Measurements from ENCODE around the gene MPDU1. TPM values are rescaled to one million over a fixed set of nuclear protein-coding genes. Genes with fewer than 3 reads are reported as not detected.

The MPDU1 gene
- total RNA-seq, 1 donor: 64.1 TPM

GRCh38 chr17:7632492-7632894, 48.8 kb downstream of the MPDU1 start:
- peak; percentile 72 for TF ChIP-seq CTCF (IDR thresholded peaks at IDR 0.05; ENCODE audit: extremely low read depth, low read depth, low read length)
- H3K9me3 ChIP-seq (ENCODE audit: low read depth, low read length): no peaks in the 10 kb centered on the region
- H3K4me1 ChIP-seq (ENCODE audit: insufficient read depth, low read length): no peaks in the 10 kb centered on the region
- peak; percentile 97 for DNase-seq (ENCODE audit: insufficient read length, low spot score, missing footprints)
- no peaks in the 10 kb centered on the region for H4K20me1 ChIP-seq (ENCODE audit: insufficient read depth, low read length)
- peak overlapping the region; percentile 38 for H2AFZ ChIP-seq (ENCODE audit: low read length)
- no peak overlapping the region for H3K4me3 ChIP-seq (ENCODE audit: insufficient read depth, low read length)
- no peak overlapping the region for H3K27ac ChIP-seq (ENCODE audit: low read depth, low read length)
- no peaks in the 10 kb centered on the region for H3K36me3 ChIP-seq (ENCODE audit: insufficient read depth, low read length)
- H3K79me2 ChIP-seq (ENCODE audit: insufficient read depth, low read length): peaks cover under 1% of the 10 kb centered on the region
- no peaks in the 10 kb centered on the region for H3K27me3 ChIP-seq (ENCODE audit: insufficient read depth, low read length)
- H3K4me2 ChIP-seq (ENCODE audit: insufficient read depth, low read length): no peak overlapping the region

- Histone ChIP-seq H3K27ac (ENCODE audit: low read depth, low read length) (no peak overlapping the region), H3K36me3 (ENCODE audit: insufficient read depth, low read length) (no peaks in the 10 kb centered on the region), H3K9me3 (ENCODE audit: low read depth, low read length) (no peaks in the 10 kb centered on the region), H3K79me2 (ENCODE audit: insufficient read depth, low read length) (no peaks in the 10 kb centered on the region), H2AFZ (ENCODE audit: low read length) (no peak overlapping the region), H3K27me3 (ENCODE audit: insufficient read depth, low read length) (no peaks in the 10 kb centered on the region), H3K4me2 (ENCODE audit: insufficient read depth, low read length) (no peak overlapping the region), H3K4me3 (ENCODE audit: insufficient read depth, low read length) (no peak overlapping the region), H3K4me1 (ENCODE audit: insufficient read depth, low read length) (no peaks in the 10 kb centered on the region), H4K20me1 (ENCODE audit: insufficient read depth, low read length) (no peaks in the 10 kb centered on the region)
- TF ChIP-seq CTCF (IDR thresholded peaks at IDR 0.05; ENCODE audit: extremely low read depth, low read depth, low read length): no peak
- DNase-seq (ENCODE audit: insufficient read length, low spot score, missing footprints): no peak
Observed at GRCh38 chr17:7633093-7633492, 49.4 kb downstream of the MPDU1 start.

GRCh38 chr17:7634384-7634783, 50.7 kb downstream of the MPDU1 start:
- Histone ChIP-seq H2AFZ (ENCODE audit: low read length) (no peak overlapping the region), H4K20me1 (ENCODE audit: insufficient read depth, low read length) (no peaks in the 10 kb centered on the region), H3K4me3 (ENCODE audit: insufficient read depth, low read length) (no peak overlapping the region), H3K9me3 (ENCODE audit: low read depth, low read length) (no peaks in the 10 kb centered on the region), H3K27me3 (ENCODE audit: insufficient read depth, low read length) (no peaks in the 10 kb centered on the region), H3K4me1 (ENCODE audit: insufficient read depth, low read length) (no peaks in the 10 kb centered on the region), H3K4me2 (ENCODE audit: insufficient read depth, low read length) (no peak overlapping the region), H3K36me3 (ENCODE audit: insufficient read depth, low read length) (no peaks in the 10 kb centered on the region), H3K27ac (ENCODE audit: low read depth, low read length) (no peak overlapping the region), H3K79me2 (ENCODE audit: insufficient read depth, low read length) (no peaks in the 10 kb centered on the region)
- TF ChIP-seq CTCF (IDR thresholded peaks at IDR 0.05; ENCODE audit: extremely low read depth, low read depth, low read length): peak; percentile 63
- peak; percentile 86 for DNase-seq (ENCODE audit: insufficient read length, low spot score, missing footprints)

- Histone ChIP-seq H3K4me1 (ENCODE audit: insufficient read depth, low read length) (no peaks in the 10 kb centered on the region), H2AFZ (ENCODE audit: low read length) (no peak overlapping the region), H3K79me2 (ENCODE audit: insufficient read depth, low read length) (no peaks in the 10 kb centered on the region), H3K4me2 (ENCODE audit: insufficient read depth, low read length) (no peak overlapping the region), H3K36me3 (ENCODE audit: insufficient read depth, low read length) (no peaks in the 10 kb centered on the region), H3K27ac (ENCODE audit: low read depth, low read length) (no peak overlapping the region), H3K27me3 (ENCODE audit: insufficient read depth, low read length) (no peaks in the 10 kb centered on the region), H4K20me1 (ENCODE audit: insufficient read depth, low read length) (no peaks in the 10 kb centered on the region), H3K9me3 (ENCODE audit: low read depth, low read length) (no peaks in the 10 kb centered on the region), H3K4me3 (ENCODE audit: insufficient read depth, low read length) (no peak overlapping the region)
- TF ChIP-seq CTCF (IDR thresholded peaks at IDR 0.05; ENCODE audit: extremely low read depth, low read depth, low read length): no peak
- no peak for DNase-seq (ENCODE audit: insufficient read length, low spot score, missing footprints)
Observed at GRCh38 chr17:7636163-7636562, 52.5 kb downstream of the MPDU1 start.

Small RNA genes within 50 kb of the gene (small RNA-seq; reads per million reads assigned to genes)
- gene CD68: not detected
- not detected for gene RF00019
- not detected for gene SNORA48
- gene SNORD10: not detected

Other genes starting within 250 kb of the MPDU1 start
- gene ACAP1, start 247.3 kb upstream of the MPDU1 start, total RNA-seq: 0.59 TPM in 1 of 2 replicates, not detected in the other
- 11.5 and 11.9 TPM in 2 replicates for gene KCTD11, start 231.7 kb upstream of the MPDU1 start, total RNA-seq
- gene TMEM95, start 228.7 kb upstream of the MPDU1 start, total RNA-seq: not detected in 2 replicates
- 0.36 TPM in 1 of 2 replicates, not detected in the other for gene TNK1, start 202.8 kb upstream of the MPDU1 start, total RNA-seq
- gene PLSCR3, start 189.3 kb upstream of the MPDU1 start, total RNA-seq: 19.4 and 27.9 TPM in 2 replicates
- gene TMEM256, start 179.8 kb upstream of the MPDU1 start, total RNA-seq: 59.4 and 84.6 TPM in 2 replicates
- 5.3 and 5.8 TPM in 2 replicates for gene NLGN2, start 176.0 kb upstream of the MPDU1 start, total RNA-seq
- not detected in 2 replicates for gene SPEM1, start 163.5 kb upstream of the MPDU1 start, total RNA-seq
- gene SPEM2, start 158.2 kb upstream of the MPDU1 start, total RNA-seq: not detected in 2 replicates
- gene SPEM3, start 155.0 kb upstream of the MPDU1 start, total RNA-seq: not detected in 2 replicates
- 1.2 and 1.8 TPM in 2 replicates for gene TMEM102, start 148.4 kb upstream of the MPDU1 start, total RNA-seq
- 0.29 and 0.36 TPM in 2 replicates for gene FGF11, start 144.3 kb upstream of the MPDU1 start, total RNA-seq
- 5.3 and 5.4 TPM in 2 replicates for gene CHRNB1, start 138.8 kb upstream of the MPDU1 start, total RNA-seq
- gene ZBTB4, start 104.2 kb upstream of the MPDU1 start, total RNA-seq: 36.2 and 36.5 TPM in 2 replicates
- not detected in 2 replicates for gene SLC35G6, start 102.4 kb upstream of the MPDU1 start, total RNA-seq
- gene POLR2A, start 99.5 kb upstream of the MPDU1 start, total RNA-seq: 95.9 and 101 TPM in 2 replicates
- gene TNFSF12, start 34.8 kb upstream of the MPDU1 start, total RNA-seq: 11.2 and 12.7 TPM in 2 replicates
- 0.59 and 1.1 TPM in 2 replicates for gene TNFSF13, start 25.1 kb upstream of the MPDU1 start, total RNA-seq
- 54.2 and 68.0 TPM in 2 replicates for gene SENP3, start 21.9 kb upstream of the MPDU1 start, total RNA-seq
- gene CD68, start 4.2 kb upstream of the MPDU1 start, total RNA-seq: 31.8 and 55.7 TPM in 2 replicates
- 0.59 and 0.72 TPM in 2 replicates for gene SOX15, start 6.2 kb downstream of the MPDU1 start, total RNA-seq
- 41.8 and 42.7 TPM in 2 replicates for gene FXR2, start 31.0 kb downstream of the MPDU1 start, total RNA-seq
- 41.3 and 52.5 TPM in 2 replicates for gene SAT2, start 44.0 kb downstream of the MPDU1 start, total RNA-seq
- 0.36 and 0.88 TPM in 2 replicates for gene SHBG, start 46.3 kb downstream of the MPDU1 start, total RNA-seq
- under 0.01 TPM in 1 of 2 replicates, not detected in the other for gene ATP1B2, start 67.1 kb downstream of the MPDU1 start, total RNA-seq
- gene TP53, start 103.6 kb downstream of the MPDU1 start, total RNA-seq: 63.9 and 71.3 TPM in 2 replicates
- 3.5 and 4.3 TPM in 2 replicates for gene WRAP53, start 104.6 kb downstream of the MPDU1 start, total RNA-seq
- 1.8 and 2.7 TPM in 2 replicates for gene EFNB3, start 121.3 kb downstream of the MPDU1 start, total RNA-seq
- gene DNAH2, start 133.9 kb downstream of the MPDU1 start, total RNA-seq: under 0.01 and 0.88 TPM in 2 replicates

Data from osteoblast (primary cell).